Measurements from ENCODE around the gene NLRP1.

NLRP1 gene

DNA sequence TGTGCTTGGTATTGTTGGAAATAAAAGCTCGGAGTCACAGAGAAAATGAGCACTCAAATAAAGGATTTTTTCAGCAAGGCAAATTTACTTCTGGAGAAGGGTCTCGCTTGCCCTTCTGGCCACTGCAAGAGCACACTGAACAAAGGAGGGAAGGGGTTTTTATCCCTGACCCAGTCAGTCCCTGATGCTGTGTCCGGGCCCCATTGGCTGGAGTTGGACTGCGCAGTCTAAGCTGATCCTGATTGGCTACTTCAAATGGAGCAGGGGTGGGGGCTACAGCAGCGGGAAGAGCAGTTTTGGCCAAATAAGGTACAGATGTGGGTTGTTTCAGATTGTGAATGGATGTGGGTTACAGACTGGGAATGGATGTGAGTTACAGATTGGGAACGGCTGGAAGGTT lies 4.3 kb upstream of the NLRP1 start:
- no peaks in the 10 kb centered on the region for H4K20me1 ChIP-seq
- no peak overlapping the region for H3K9ac ChIP-seq
- H3K36me3 ChIP-seq, result no peaks in the 10 kb centered on the region
- H3K9me3 ChIP-seq, result no peaks in the 10 kb centered on the region
- no peak for TF ChIP-seq Cebpa-rat (IDR thresholded peaks at IDR 0.05)
- peaks cover 33% of the 10 kb centered on the region for H3K4me1 ChIP-seq
- H3K27me3 ChIP-seq, result no peaks in the 10 kb centered on the region
- H3K27ac ChIP-seq, result no peak overlapping the region
- H3K4me3 ChIP-seq, result no peak overlapping the region
- H3K4me2 ChIP-seq, result no peak overlapping the region

GRCh38 chr17:5587438-5588032 lies 3.2 kb upstream of the NLRP1 start:
- Histone ChIP-seq H3K9me3 (no peaks in the 10 kb centered on the region), H3K36me3 (peaks cover under 1% of the 10 kb centered on the region; the same call in 1 of the 2 replicates), H3K4me1 (peaks cover 43% of the 10 kb centered on the region), H3K9ac (no peak overlapping the region), H3K4me2 (no peak overlapping the region), H3K27me3 (no peaks in the 10 kb centered on the region), H3K4me3 (no peak overlapping the region), H4K20me1 (peaks cover 7% of the 10 kb centered on the region; the same call in 1 of the 2 replicates), H3K27ac (no peak overlapping the region)
- no peak for TF ChIP-seq Cebpa-rat (IDR thresholded peaks at IDR 0.05)

- Histone ChIP-seq H3K9ac (peak overlapping the region; percentile 82; the same call in 1 of the 2 replicates), H3K36me3 (peaks cover 16% of the 10 kb centered on the region), H3K4me3 (no peak overlapping the region), H3K27ac (peak overlapping the region; percentile 62), H3K4me2 (peak overlapping the region; percentile 97), H3K27me3 (no peaks in the 10 kb centered on the region), H3K4me1 (peaks cover 59% of the 10 kb centered on the region), H4K20me1 (peaks cover 15% of the 10 kb centered on the region; the same call in 1 of the 2 replicates), H3K9me3 (no peaks in the 10 kb centered on the region)
- no peak for TF ChIP-seq Cebpa-rat (IDR thresholded peaks at IDR 0.05)
Measured at GRCh38 chr17:5585836-5586521, 1.7 kb upstream of the NLRP1 start.

DNA sequence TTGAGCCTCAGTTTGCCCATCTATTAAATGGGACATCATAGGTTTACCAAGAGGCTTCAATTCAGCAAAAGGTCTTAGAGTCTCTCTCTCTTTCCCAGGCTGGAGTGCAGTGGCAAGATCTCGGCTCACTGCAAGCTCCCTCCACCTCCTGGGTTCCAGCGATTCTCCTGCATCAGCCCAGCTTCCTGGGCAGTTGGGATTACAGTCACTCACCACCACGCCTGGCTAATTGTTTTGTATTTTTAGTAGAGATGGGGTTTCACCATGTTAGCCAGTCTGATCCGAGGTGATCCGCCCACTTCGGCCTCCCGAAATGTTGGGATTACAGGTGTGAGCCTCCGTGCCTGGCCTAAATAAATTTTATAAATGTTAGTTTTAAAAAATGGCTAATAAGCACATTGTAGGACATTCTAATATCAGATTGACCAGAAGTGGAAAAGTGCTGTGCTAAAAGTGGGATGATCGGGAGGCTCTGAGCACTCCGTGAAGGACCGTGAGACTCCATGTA lies 1.0 kb upstream of the NLRP1 start:
- no peak overlapping the region for H3K4me3 ChIP-seq
- no peak for TF ChIP-seq Cebpa-rat (IDR thresholded peaks at IDR 0.05)
- no peaks in the 10 kb centered on the region for H3K9me3 ChIP-seq
- H3K4me2 ChIP-seq, result peak overlapping the region; percentile 97
- H3K4me1 ChIP-seq, result peaks cover 65% of the 10 kb centered on the region
- H4K20me1 ChIP-seq, result peaks cover 15% of the 10 kb centered on the region; the same call in 1 of the 2 replicates
- H3K9ac ChIP-seq, result peak overlapping the region; percentile 82; the same call in 1 of the 2 replicates
- H3K36me3 ChIP-seq, result peaks cover 18% of the 10 kb centered on the region
- no peaks in the 10 kb centered on the region for H3K27me3 ChIP-seq
- H3K27ac ChIP-seq, result peak overlapping the region; percentile 89

DNA sequence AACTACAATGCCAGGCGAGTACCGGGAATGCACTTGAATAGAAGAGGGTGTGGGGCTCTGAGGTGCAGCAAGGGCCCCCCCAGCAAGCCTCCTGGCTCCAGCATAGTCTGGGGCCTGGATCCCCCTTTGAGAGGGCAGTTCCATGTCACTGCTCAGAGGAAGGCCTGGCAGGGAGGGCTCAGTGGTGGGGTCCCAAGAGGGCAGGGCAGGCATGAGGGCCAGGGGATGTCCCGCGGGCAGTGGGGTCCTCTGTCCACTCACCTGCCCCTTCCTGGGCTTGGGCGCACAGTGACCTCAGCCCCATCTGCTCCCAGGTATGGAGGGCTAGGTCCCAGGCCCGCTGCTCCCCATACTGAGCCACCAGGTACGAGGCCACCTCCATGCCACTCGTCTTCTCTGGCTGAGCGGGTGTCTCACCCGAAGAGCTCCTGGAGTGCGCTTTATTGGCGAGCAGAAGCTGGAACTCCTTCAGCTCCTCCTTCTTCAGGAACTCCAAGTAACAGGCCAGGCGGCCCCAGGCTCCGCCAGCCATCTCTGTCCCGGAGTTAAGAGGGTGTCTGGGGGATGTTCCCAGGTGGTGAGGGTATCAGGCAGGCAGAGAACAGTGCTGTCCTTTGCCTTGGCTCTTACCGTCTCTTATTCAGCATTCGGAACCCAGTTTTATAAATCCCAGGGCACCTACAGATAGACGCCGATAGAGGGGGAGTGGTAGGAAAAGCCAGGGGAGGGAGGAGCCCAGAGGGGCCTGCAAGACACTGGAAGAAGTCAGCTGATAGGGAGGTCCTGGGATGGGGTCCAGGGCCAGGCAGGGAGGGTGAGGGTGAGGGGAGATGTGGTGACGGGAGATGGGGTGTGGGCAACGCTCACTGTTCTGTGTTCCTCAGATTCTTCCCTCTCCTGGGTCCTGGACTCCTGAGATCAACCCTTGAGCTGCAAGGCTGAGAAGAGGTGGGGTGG lies 605 bp downstream of the NLRP1 start:
- peak overlapping the region; percentile 82 for H3K9ac ChIP-seq
- no peaks in the 10 kb centered on the region for H3K9me3 ChIP-seq
- TF ChIP-seq Cebpa-rat (IDR thresholded peaks at IDR 0.05), result no peak
- H3K27ac ChIP-seq, result peak overlapping the region; percentile 89
- peak overlapping the region; percentile 97 for H3K4me2 ChIP-seq
- peaks cover 27% of the 10 kb centered on the region for H3K36me3 ChIP-seq
- no peaks in the 10 kb centered on the region for H3K27me3 ChIP-seq
- peak overlapping the region; percentile 74 for H3K4me3 ChIP-seq
- H4K20me1 ChIP-seq, result peaks cover 15% of the 10 kb centered on the region; the same call in 1 of the 2 replicates
- peaks cover 73% of the 10 kb centered on the region for H3K4me1 ChIP-seq

DNA sequence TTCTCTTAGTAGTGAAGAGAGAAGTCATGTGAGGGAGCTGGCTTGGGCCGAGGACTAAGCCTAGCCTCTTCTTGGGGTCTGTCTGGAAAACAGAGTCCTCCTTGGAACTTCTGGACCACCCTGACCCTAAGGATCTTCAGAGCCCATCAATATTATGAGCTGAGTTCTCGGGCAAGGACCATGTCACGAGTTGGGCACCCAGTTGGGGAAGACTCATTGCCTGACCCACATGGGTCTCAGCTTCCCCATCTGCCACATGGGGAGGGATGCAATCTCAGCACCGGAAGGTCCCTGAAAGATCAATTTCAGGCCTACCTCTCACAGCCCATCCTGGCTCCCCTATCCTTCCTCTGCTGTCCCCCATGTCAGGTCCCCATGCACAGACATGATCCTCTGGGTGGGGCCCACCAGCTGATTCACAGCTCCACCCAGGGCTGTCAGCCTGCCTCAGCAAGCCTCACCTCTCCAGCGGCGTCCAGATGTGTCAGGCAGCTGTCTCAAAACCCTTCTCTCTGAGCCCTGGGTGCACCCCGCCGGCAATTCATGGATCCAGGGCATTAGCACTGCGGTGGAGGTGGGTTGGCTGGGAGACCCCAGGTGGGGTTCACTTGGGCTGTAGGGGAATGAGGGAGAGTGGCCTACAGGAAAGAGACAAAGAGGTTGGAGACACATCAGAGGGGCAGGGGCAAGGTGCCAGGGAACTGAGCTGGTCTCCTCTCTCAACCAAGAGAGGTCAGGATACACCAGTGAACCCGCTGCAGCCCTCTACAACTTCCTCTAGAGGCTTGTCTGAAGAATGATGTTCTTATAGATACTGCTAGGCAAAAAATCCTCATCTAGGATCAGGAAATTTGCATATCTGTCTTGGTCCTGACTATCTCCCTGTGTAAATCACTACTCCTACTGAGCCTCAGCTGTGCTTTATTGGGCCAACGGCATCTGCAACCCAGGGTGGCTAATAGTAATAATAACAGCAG lies 1.8 kb downstream of the NLRP1 start:
- TF ChIP-seq Cebpa-rat (IDR thresholded peaks at IDR 0.05), result no peak
- Histone ChIP-seq H3K4me3 (peak overlapping the region; percentile 74), H3K4me2 (peak overlapping the region; percentile 97), H3K36me3 (peaks cover 27% of the 10 kb centered on the region), H3K9me3 (no peaks in the 10 kb centered on the region), H3K9ac (no peak overlapping the region; the same call in 1 of the 2 replicates), H3K27me3 (no peaks in the 10 kb centered on the region), H3K4me1 (peaks cover 73% of the 10 kb centered on the region), H4K20me1 (peaks cover 15% of the 10 kb centered on the region; the same call in 1 of the 2 replicates), H3K27ac (peak overlapping the region; percentile 10; the same call in 1 of the 2 replicates)

DNA sequence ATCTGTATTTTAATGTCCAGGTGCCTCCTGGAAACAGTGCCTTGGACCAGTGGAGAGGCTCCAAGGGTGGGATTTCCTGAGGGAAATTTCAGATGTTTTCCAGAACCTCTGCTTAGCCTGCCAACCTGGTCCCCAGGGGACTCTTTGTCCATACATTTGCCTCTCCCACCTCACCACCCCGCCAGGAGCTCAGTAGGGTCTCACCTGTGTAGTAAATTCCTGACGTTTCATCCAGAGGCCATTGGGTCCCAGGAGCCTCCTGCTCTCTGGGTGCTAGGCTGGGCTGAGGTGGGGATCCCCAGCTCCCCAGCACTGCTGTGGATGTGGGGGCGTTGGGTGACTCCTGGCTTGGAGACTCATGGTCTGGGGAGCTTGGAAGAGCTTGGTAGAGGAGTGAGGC lies 2.7 kb downstream of the NLRP1 start:
- Histone ChIP-seq H3K4me1 (peaks cover 65% of the 10 kb centered on the region), H4K20me1 (peaks cover 15% of the 10 kb centered on the region; the same call in 1 of the 2 replicates), H3K9me3 (no peaks in the 10 kb centered on the region), H3K4me3 (no peak overlapping the region), H3K36me3 (peaks cover 27% of the 10 kb centered on the region), H3K27ac (no peak overlapping the region), H3K27me3 (no peaks in the 10 kb centered on the region), H3K4me2 (peak overlapping the region; percentile 25; the same call in 1 of the 2 replicates), H3K9ac (no peak overlapping the region)
- no peak for TF ChIP-seq Cebpa-rat (IDR thresholded peaks at IDR 0.05)

DNA sequence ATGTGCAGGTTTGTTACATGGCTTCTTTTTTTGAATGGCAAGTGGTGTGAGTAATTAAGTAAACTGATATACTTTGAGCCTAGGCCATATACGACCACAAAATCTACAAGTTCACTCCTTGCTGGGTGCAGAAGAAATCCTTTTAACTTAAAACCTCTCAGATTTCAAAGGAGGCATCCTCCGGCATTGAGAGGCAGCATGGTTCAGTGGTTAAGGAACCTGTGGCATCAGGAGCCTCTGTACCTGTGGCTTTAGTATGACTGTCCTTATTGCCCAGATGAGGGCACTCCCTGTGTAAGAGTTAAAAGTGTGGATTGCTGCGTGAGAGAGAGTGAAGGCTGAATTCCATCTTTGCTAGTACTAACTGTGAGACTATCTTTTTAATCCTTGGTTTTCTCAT lies 3.3 kb downstream of the NLRP1 start:
- Histone ChIP-seq H4K20me1 (peaks cover 15% of the 10 kb centered on the region; the same call in 1 of the 2 replicates), H3K4me2 (peak overlapping the region; percentile 25; the same call in 1 of the 2 replicates), H3K9me3 (no peaks in the 10 kb centered on the region), H3K36me3 (peaks cover 27% of the 10 kb centered on the region), H3K9ac (no peak overlapping the region; the same call in 1 of the 2 replicates), H3K27me3 (no peaks in the 10 kb centered on the region), H3K4me1 (peaks cover 59% of the 10 kb centered on the region), H3K4me3 (no peak overlapping the region), H3K27ac (no peak overlapping the region)
- no peak for TF ChIP-seq Cebpa-rat (IDR thresholded peaks at IDR 0.05)

Data from BLaER1 (cell line).